PC-3 (cell line): ENCODE results near the gene CYP2S1.

Experiments used
- EZH2 ChIP-seq: fragments of 300-600 bp; sonication (generic); IDR thresholded peaks from one replicate; pipeline ENCODE4 v1.6.1; 2017; ENCODE audit warnings: antibody characterized with exemption, mild to moderate bottlenecking, low read length; ENCODE audit not compliant: unreplicated experiment
- EZH2phosphoT487 ChIP-seq: fragments of 300-600 bp; sonication (generic); IDR thresholded peaks from 2 replicates; pipeline ENCODE4 v1.6.1; 2018; ENCODE audit warnings: mild to moderate bottlenecking, antibody characterized with exemption, low read length, borderline replicate concordance
- TF ChIP-seq, protein P1 (sequence below): fragments of 300-600 bp; sonication (generic); conservative IDR thresholded peaks from 2 replicates; pipeline ENCODE4 v1.5.1; 2017; ENCODE audit warnings: antibody characterized with exemption, low read depth, mild to moderate bottlenecking, low read length

DNA sequence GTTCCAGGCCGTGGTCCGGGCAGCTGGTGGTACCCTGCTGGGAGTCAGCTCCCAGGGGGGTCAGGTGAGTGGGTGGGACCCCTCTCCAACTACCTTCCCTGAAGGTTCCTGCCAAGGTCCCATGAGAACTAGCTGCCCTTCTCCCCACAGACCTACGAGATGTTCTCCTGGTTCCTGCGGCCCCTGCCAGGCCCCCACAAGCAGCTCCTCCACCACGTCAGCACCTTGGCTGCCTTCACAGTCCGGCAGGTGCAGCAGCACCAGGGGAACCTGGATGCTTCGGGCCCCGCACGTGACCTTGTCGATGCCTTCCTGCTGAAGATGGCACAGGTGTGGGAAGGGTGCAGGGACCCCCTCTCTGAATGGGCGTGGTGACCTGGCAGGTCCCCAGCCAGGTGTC lies 5.5 kb downstream of the CYP2S1 start:
- TF ChIP-seq, protein P1, sequence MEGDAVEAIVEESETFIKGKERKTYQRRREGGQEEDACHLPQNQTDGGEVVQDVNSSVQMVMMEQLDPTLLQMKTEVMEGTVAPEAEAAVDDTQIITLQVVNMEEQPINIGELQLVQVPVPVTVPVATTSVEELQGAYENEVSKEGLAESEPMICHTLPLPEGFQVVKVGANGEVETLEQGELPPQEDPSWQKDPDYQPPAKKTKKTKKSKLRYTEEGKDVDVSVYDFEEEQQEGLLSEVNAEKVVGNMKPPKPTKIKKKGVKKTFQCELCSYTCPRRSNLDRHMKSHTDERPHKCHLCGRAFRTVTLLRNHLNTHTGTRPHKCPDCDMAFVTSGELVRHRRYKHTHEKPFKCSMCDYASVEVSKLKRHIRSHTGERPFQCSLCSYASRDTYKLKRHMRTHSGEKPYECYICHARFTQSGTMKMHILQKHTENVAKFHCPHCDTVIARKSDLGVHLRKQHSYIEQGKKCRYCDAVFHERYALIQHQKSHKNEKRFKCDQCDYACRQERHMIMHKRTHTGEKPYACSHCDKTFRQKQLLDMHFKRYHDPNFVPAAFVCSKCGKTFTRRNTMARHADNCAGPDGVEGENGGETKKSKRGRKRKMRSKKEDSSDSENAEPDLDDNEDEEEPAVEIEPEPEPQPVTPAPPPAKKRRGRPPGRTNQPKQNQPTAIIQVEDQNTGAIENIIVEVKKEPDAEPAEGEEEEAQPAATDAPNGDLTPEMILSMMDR, result no peak
- no peak for TF ChIP-seq EZH2phosphoT487
- no peak for TF ChIP-seq EZH2
